A549 (cell line): ENCODE results near the gene NAV2. TPM values are rescaled to one million over a fixed set of nuclear protein-coding genes. Genes with fewer than 3 reads are reported as not detected.

Experiments
- ATAC-seq, 2 experiments: fragments of 200-7000 bp in 1 of 2; fragments of >200 bp in 1 of 2; cut with Nextera tagmentation in 1 of 2; cut with Tn5 transposase in 1 of 2; 3 replicates each; pipeline versions ENCODE4 v1.8.0 to v1.9.1; 2018 to 2020; ENCODE audit warnings: mild to moderate bottlenecking in 1 of 2, moderate library complexity in 1 of 2
- CTCF ChIA-PET: fragments of 300-600 bp; sonication (Branson Sonifier 250); formaldehyde crosslinking; extraction: SDS; loops from one replicate; lab custom pipeline; 2021; ENCODE audit warnings: antibody characterized with exemption, inconsistent platforms; lab: Yijun Ruan, JAX
- POLR2A ChIA-PET: fragments of 350-600 bp; formaldehyde crosslinking; extraction: SDS; loops from one replicate; lab custom pipeline; 2021; ENCODE audit warnings: antibody characterized with exemption, inconsistent platforms; lab: Yijun Ruan, JAX
- DNase-seq, 2 experiments: peaks; one replicate each; pipeline versions ENCODE4 v3.0.0 to v3.0.0-alpha.2; 2011 to 2016; ENCODE audit warnings: low read depth in 1 of 2, low spot score in 1 of 2
- FAIRE-seq: peaks from 2 replicates; lab custom pipeline; 2011; peaks lifted over from hg19 to GRCh38; lab: Jason Lieb, UNC
- H3K27ac ChIP-seq, 2 experiments: fragments of >200 bp; sonication (Bioruptor Twin); formaldehyde crosslinking; 3 replicates each; pipeline ENCODE4 v1.5.1; 2016 to 2017
- H3K4me1 ChIP-seq: fragments of >200 bp; sonication (Bioruptor Twin); formaldehyde crosslinking; 3 replicates; pipeline ENCODE4 v1.6.1; 2016
- H3K4me2 ChIP-seq: fragments of >200 bp; sonication (Bioruptor Twin); formaldehyde crosslinking; 3 replicates; pipeline ENCODE4 v1.6.1; 2016
- H3K4me3 ChIP-seq: fragments of >200 bp; sonication (Bioruptor Twin); formaldehyde crosslinking; 3 replicates; pipeline ENCODE4 v1.5.1; 2016
- H3K9me3 ChIP-seq: fragments of >200 bp; sonication (Bioruptor Twin); formaldehyde crosslinking; 3 replicates; pipeline ENCODE4 v1.6.1; 2016
- CBX2 ChIP-seq: fragments of 200-600 bp; sonication (generic); IDR thresholded peaks from 2 replicates; pipeline ENCODE4 v1.6.1; 2016; ENCODE audit warnings: low read depth, mild to moderate bottlenecking, borderline replicate concordance
- CEBPB ChIP-seq, 2 experiments: fragments of >200 bp in 1 of 2; sonication (Bioruptor Twin) in 1 of 2; formaldehyde crosslinking in 1 of 2; IDR thresholded peaks; 2 replicates each; pipeline ENCODE4 v1.6.1; 2012 to 2016
- CTCF ChIP-seq: fragments of >200 bp; sonication (Bioruptor Twin); formaldehyde crosslinking; IDR thresholded peaks from 3 replicates; pipeline ENCODE4 v1.5.1; 2016
- HOXB5 ChIP-seq: fragments of 250-450 bp; sonication (Bioruptor Pico); IDR thresholded peaks from 2 replicates; pipeline ENCODE4 v1.5.0; 2020; ENCODE audit warnings: mild to moderate bottlenecking, moderate library complexity
- JUNB ChIP-seq: fragments of >200 bp; sonication (Bioruptor Twin); formaldehyde crosslinking; IDR thresholded peaks from 2 replicates; pipeline ENCODE4 v1.6.1; 2016
- KDM1A ChIP-seq: fragments of 200-600 bp; sonication (generic); IDR thresholded peaks from 2 replicates; pipeline ENCODE4 v1.6.1; 2016; ENCODE audit warnings: low read depth, mild to moderate bottlenecking
- KDM5A ChIP-seq: fragments of 200-600 bp; sonication (generic); IDR thresholded peaks from 2 replicates; pipeline ENCODE4 v1.6.1; 2016; ENCODE audit warnings: antibody characterized with exemption, mild to moderate bottlenecking
- MAFK ChIP-seq: fragments of 450-650 bp; IDR thresholded peaks from 2 replicates; pipeline ENCODE4 v1.6.1; 2014; ENCODE audit not compliant: partially characterized antibody
- MAZ ChIP-seq: fragments of 150-350 bp; IDR thresholded peaks from 2 replicates; pipeline ENCODE4 v1.6.1; 2014; ENCODE audit warnings: antibody characterized with exemption, low read depth, low read length, borderline replicate concordance
- PHF8 ChIP-seq: fragments of 200-600 bp; sonication (generic); IDR thresholded peaks from 2 replicates; pipeline ENCODE4 v1.6.1; 2016; ENCODE audit warnings: low read depth, mild to moderate bottlenecking, antibody characterized with exemption, moderate library complexity, borderline replicate concordance
- REST ChIP-seq: fragments of 200-600 bp; sonication (generic); IDR thresholded peaks from 2 replicates; pipeline ENCODE4 v1.6.1; 2016; ENCODE audit warnings: antibody characterized with exemption, mild to moderate bottlenecking, moderate library complexity
- RFX5 ChIP-seq: fragments of 450-650 bp; IDR thresholded peaks from 2 replicates; pipeline ENCODE4 v1.7.1; 2014; ENCODE audit warnings: antibody characterized with exemption, mild to moderate bottlenecking, moderate library complexity
- TFCP2L1 ChIP-seq: fragments of 250-450 bp; sonication (Bioruptor Pico); IDR thresholded peaks from 2 replicates; pipeline ENCODE4 v1.5.0; 2021; ENCODE audit warnings: mild to moderate bottlenecking
- WGBS: methylation state at CpG from one replicate; pipeline ENCODE4 v1.1.6; 2017; ENCODE audit errors: missing lambda C conversion rate; 5-methylcytosine and 5-hydroxymethylcytosine counted together
- polyA plus RNA-seq, 4 experiments: library from polyadenylated mRNA; depleted of rRNA in 3 of 4; stranded (reverse); fragments of >200 nt; fragmentation: RNase III in 1 of 4; extraction: RNeasy Plus Mini Kit Qiagen cat#74134 plus additional on column Dnase treatment in 1 of 4; gene quantifications; 2 replicates in 3 of 4; 3 replicates in 1 of 4; pipeline ENCODE4 v1.2.3, GENCODE V29; 2011 to 2017
- TF ChIP-seq, protein P1 (sequence below): fragments of 150-350 bp; IDR thresholded peaks from 2 replicates; pipeline ENCODE4 v1.6.1; 2014; ENCODE audit warnings: low read depth, mild to moderate bottlenecking, low read length
- TF ChIP-seq, protein P2 (sequence below): fragments of 450-650 bp; IDR thresholded peaks from 2 replicates; pipeline ENCODE4 v1.6.1; 2014; ENCODE audit warnings: antibody characterized with exemption
- TF ChIP-seq, protein P3 (sequence below): IDR thresholded peaks from 2 replicates; pipeline ENCODE4 v1.6.1; 2012

NAV2 gene
- polyA plus RNA-seq, 2 of the 4 experiments (the other 2 are of a cell fraction) = 4.9 to 19.8 TPM

- TF ChIP-seq REST (no peak), PHF8 (no peak)
These were observed 250.2 kb downstream of the NAV2 start (continued) for GRCh38 chr11:19962801-19963175.

- Histone ChIP-seq H3K4me2 (no peak overlapping the region), H3K9me3 (no peaks in the 10 kb centered on the region), H3K27ac (peak overlapping the region in 1 of 2 experiments; percentile 47; a peak in 1 of 6 replicates), H3K4me1 (peaks cover 6% of the 10 kb centered on the region; the same call in 2 of the 3 replicates), H3K4me3 (no peak overlapping the region)
- ChIA-PET CTCF (interaction anchor here (0.7 to 4.2 kb wide), 9 partner anchors 8 to 415 kb away, joined by 3 to 18 read pairs (median 4); no protein-coding TSS in a partner anchor), POLR2A (no interaction called here)
- TF ChIP-seq TFCP2L1 (CRISPR knock-in tag) (no peak), KDM1A (no peak), REST (no peak)
- 86% methylated on average over 13 of the region's 13 CpGs for WGBS
- DNase-seq (no peak), ATAC-seq (no peak), FAIRE-seq (no peak)
These were observed 251.2 kb downstream of the NAV2 start for GRCh38 chr11:19963697-19964387.

GRCh38 chr11:19966441-19966840 is 253.8 kb downstream of the NAV2 start:
- no peak for DNase-seq
- Histone ChIP-seq H3K27ac (peak overlapping the region in 1 of 2 experiments; percentile 10; a peak in 2 of 6 replicates), H3K9me3 (no peaks in the 10 kb centered on the region), H3K4me2 (no peak overlapping the region), H3K4me1 (peaks cover 6% of the 10 kb centered on the region; the same call in 2 of the 3 replicates), H3K4me3 (no peak overlapping the region)
- POLR2A ChIA-PET = no interaction called here
- CTCF ChIA-PET = interaction anchor here (1.3 to 3.6 kb wide), 2 partner anchors 145 to 167 kb away, joined by 4 to 16 read pairs; no protein-coding TSS in a partner anchor
- 67% methylated on average over 4 of the region's 4 CpGs for whole genome bisulfite sequencing
- FAIRE-seq = no peak
- ATAC-seq = no peak
- no peak for TF ChIP-seq REST
- no peak for TF ChIP-seq CTCF
- TF ChIP-seq CBX2 = no peak
- no peak for TF ChIP-seq HOXB5
- TF ChIP-seq MAFK = no peak
- no peak for TF ChIP-seq KDM5A
- TF ChIP-seq, protein P1, sequence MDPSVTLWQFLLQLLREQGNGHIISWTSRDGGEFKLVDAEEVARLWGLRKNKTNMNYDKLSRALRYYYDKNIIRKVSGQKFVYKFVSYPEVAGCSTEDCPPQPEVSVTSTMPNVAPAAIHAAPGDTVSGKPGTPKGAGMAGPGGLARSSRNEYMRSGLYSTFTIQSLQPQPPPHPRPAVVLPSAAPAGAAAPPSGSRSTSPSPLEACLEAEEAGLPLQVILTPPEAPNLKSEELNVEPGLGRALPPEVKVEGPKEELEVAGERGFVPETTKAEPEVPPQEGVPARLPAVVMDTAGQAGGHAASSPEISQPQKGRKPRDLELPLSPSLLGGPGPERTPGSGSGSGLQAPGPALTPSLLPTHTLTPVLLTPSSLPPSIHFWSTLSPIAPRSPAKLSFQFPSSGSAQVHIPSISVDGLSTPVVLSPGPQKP = no peak
- TF ChIP-seq CEBPB (IDR thresholded peaks at IDR 0.05) = no peak
- no peak for TF ChIP-seq JUNB
- TF ChIP-seq, protein P2, sequence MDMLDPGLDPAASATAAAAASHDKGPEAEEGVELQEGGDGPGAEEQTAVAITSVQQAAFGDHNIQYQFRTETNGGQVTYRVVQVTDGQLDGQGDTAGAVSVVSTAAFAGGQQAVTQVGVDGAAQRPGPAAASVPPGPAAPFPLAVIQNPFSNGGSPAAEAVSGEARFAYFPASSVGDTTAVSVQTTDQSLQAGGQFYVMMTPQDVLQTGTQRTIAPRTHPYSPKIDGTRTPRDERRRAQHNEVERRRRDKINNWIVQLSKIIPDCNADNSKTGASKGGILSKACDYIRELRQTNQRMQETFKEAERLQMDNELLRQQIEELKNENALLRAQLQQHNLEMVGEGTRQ = no peak
- TF ChIP-seq, protein P3, sequence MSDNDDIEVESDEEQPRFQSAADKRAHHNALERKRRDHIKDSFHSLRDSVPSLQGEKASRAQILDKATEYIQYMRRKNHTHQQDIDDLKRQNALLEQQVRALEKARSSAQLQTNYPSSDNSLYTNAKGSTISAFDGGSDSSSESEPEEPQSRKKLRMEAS = no peak
- TF ChIP-seq RFX5 = no peak
- TF ChIP-seq KDM1A = no peak
- no peak for TF ChIP-seq MAZ
